Measurements from ENCODE around the gene EIF4E2.
"Not testable (repeated sequence)": the region's sequence is repeated elsewhere in the genome, so short reads cannot be mapped to it uniquely, and the experiment has no call there.

DNA sequence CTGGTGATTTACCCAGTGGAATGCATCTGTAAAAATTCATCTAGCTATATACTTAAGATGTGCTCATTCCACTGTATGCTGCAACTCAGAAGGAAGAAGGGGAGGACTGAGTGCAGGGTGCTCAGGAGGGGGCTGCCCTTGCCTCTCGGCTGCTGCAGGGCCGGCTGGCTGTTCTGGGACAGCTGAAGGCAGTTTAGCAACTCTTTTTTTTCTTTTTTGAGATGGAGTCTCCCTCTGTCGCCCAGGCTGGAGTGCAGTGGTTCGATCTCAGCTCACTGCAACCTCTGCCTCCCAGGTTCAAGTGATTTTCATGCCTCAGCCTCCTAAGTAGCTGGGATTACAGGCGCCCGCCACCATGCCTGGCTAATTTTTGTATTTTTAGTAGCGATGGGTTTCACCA lies 17.7 kb upstream of the EIF4E2 start:
- TF ChIP-seq POLR2A (IDR thresholded peaks at IDR 0.05) = not testable (repeated sequence)
- TF ChIP-seq, protein P1, sequence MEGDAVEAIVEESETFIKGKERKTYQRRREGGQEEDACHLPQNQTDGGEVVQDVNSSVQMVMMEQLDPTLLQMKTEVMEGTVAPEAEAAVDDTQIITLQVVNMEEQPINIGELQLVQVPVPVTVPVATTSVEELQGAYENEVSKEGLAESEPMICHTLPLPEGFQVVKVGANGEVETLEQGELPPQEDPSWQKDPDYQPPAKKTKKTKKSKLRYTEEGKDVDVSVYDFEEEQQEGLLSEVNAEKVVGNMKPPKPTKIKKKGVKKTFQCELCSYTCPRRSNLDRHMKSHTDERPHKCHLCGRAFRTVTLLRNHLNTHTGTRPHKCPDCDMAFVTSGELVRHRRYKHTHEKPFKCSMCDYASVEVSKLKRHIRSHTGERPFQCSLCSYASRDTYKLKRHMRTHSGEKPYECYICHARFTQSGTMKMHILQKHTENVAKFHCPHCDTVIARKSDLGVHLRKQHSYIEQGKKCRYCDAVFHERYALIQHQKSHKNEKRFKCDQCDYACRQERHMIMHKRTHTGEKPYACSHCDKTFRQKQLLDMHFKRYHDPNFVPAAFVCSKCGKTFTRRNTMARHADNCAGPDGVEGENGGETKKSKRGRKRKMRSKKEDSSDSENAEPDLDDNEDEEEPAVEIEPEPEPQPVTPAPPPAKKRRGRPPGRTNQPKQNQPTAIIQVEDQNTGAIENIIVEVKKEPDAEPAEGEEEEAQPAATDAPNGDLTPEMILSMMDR (IDR thresholded peaks at IDR 0.05) = not testable (repeated sequence)

Measured in prostate gland (tissue), 2 donors.